Neural cell (in vitro differentiated cells): ENCODE measurements around the gene MIX23. TPM values are rescaled to one million over a fixed set of nuclear protein-coding genes. Genes with fewer than 3 reads are reported as not detected.

Experiments used
- H2AFZ ChIP-seq: fragments of 200-600, 300-800 bp; sonication (generic), shearing (Covaris generic); 2 replicates; pipeline ENCODE4 v1.6.0; 2014; ENCODE audit warnings: low read depth, mild to moderate bottlenecking, antibody characterized with exemption, low read length, moderate library complexity
- H3F3A ChIP-seq: fragments of 200-600 bp; shearing (Covaris generic); 2 replicates; pipeline ENCODE4 v1.6.1; 2016; ENCODE audit warnings: mild to moderate bottlenecking, moderate library complexity, mixed read lengths, antibody characterized with exemption, low read length; ENCODE audit not compliant: insufficient read depth, poor library complexity, severe bottlenecking
- H3K27ac ChIP-seq: fragments of 200-600, 300-800 bp; sonication (generic), shearing (Covaris generic); 2 replicates; pipeline ENCODE4 v1.5.1; 2014; ENCODE audit warnings: mild to moderate bottlenecking, low read length, moderate library complexity
- H3K27me3 ChIP-seq: fragments of 300-800, 200-600 bp; sonication (generic), shearing (Covaris generic); 2 replicates; pipeline ENCODE4 v1.6.0; 2014; ENCODE audit warnings: mild to moderate bottlenecking, low read depth, low read length, moderate library complexity; ENCODE audit not compliant: insufficient read depth
- H3K36me3 ChIP-seq: fragments of 300-800, 200-600 bp; sonication (generic), shearing (Covaris generic); 2 replicates; pipeline ENCODE4 v1.5.1; 2014; ENCODE audit warnings: mild to moderate bottlenecking, antibody characterized with exemption, low read length, moderate library complexity; ENCODE audit not compliant: insufficient read depth
- H3K4me2 ChIP-seq: fragments of 300-800, 200-600 bp; sonication (generic), shearing (Covaris generic); 2 replicates; pipeline ENCODE4 v1.6.0; 2014; ENCODE audit warnings: mild to moderate bottlenecking, low read length
- H3K4me3 ChIP-seq: fragments of 300-800, 200-600 bp; sonication (generic), shearing (Covaris generic); 2 replicates; pipeline ENCODE4 v1.5.1; 2014; ENCODE audit warnings: mild to moderate bottlenecking, low read length, moderate library complexity
- H3K79me2 ChIP-seq: fragments of 200-600 bp; shearing (Covaris generic); replicated peaks from 2 replicates; pipeline ENCODE4 v1.6.0; 2014; ENCODE audit warnings: mild to moderate bottlenecking, low read length, moderate library complexity; ENCODE audit not compliant: insufficient read depth
- H3K9ac ChIP-seq: fragments of 300-800, 200-600 bp; sonication (generic), shearing (Covaris generic); 2 replicates; pipeline ENCODE4 v1.6.1; 2016; ENCODE audit warnings: mild to moderate bottlenecking, low read length, mixed read lengths
- H3K9me2 ChIP-seq: fragments of 200-600 bp; shearing (Covaris generic); 2 replicates; pipeline ENCODE4 v1.6.1; 2016; ENCODE audit warnings: mild to moderate bottlenecking, low read length, mixed read lengths; ENCODE audit not compliant: insufficient read depth
- H3K9me3 ChIP-seq: fragments of 200-600, 300-800 bp; sonication (generic), shearing (Covaris generic); 2 replicates; pipeline ENCODE4 v1.6.1; 2016; ENCODE audit warnings: mild to moderate bottlenecking, mixed run types, low read length, moderate library complexity, mixed read lengths
- H4K20me1 ChIP-seq: fragments of 200-600 bp; shearing (Covaris generic); 2 replicates; pipeline ENCODE4 v1.6.1; 2016; ENCODE audit warnings: mild to moderate bottlenecking, mixed run types; ENCODE audit not compliant: insufficient read depth
- EP300 ChIP-seq: fragments of 450-650 bp; conservative IDR thresholded peaks from 2 replicates; pipeline ENCODE4 v1.6.1; 2014; ENCODE audit warnings: antibody characterized with exemption, mild to moderate bottlenecking, moderate library complexity; ENCODE audit not compliant: poor library complexity, severe bottlenecking
- EZH2 ChIP-seq: fragments of 200-600, 300-800 bp; shearing (Covaris generic), sonication (generic); IDR thresholded peaks from 2 replicates; pipeline ENCODE4 v1.6.1; 2014; ENCODE audit warnings: antibody characterized with exemption, low read length, borderline replicate concordance, mild to moderate bottlenecking; ENCODE audit not compliant: insufficient read depth, poor library complexity, severe bottlenecking
- MXI1 ChIP-seq: fragments of 450-650 bp; conservative IDR thresholded peaks from 2 replicates; pipeline ENCODE4 v1.6.1; 2014; ENCODE audit warnings: antibody characterized with exemption, mild to moderate bottlenecking; ENCODE audit not compliant: poor library complexity, severe bottlenecking
- POLR2AphosphoS5 ChIP-seq: IDR thresholded peaks from 2 replicates; pipeline ENCODE4 v1.6.1; 2012
- RAD21 ChIP-seq: fragments of 450-650 bp; conservative IDR thresholded peaks from 2 replicates; pipeline ENCODE4 v1.6.1; 2014; ENCODE audit warnings: antibody characterized with exemption, mild to moderate bottlenecking, moderate library complexity
- REST ChIP-seq: IDR thresholded peaks from 2 replicates; pipeline ENCODE4 v1.6.1; 2012; ENCODE audit warnings: borderline replicate concordance
- SMC3 ChIP-seq: fragments of 450-650 bp; conservative IDR thresholded peaks from 2 replicates; pipeline ENCODE4 v1.6.1; 2014; ENCODE audit warnings: antibody characterized with exemption, mild to moderate bottlenecking, moderate library complexity; ENCODE audit not compliant: poor library complexity
- TAF1 ChIP-seq: IDR thresholded peaks from 2 replicates; pipeline ENCODE4 v1.6.1; 2012; ENCODE audit warnings: low read depth
- polyA plus RNA-seq: library from polyadenylated mRNA; depleted of rRNA; stranded (reverse); fragments of >200 nt; gene quantifications from 2 replicates; pipeline ENCODE4 v1.2.3, GENCODE V29; 2014
- TF ChIP-seq, protein P1 (sequence below): fragments of 450-650 bp; IDR thresholded peaks from 2 replicates; pipeline ENCODE4 v1.5.1; 2014; ENCODE audit warnings: antibody characterized with exemption, mild to moderate bottlenecking, moderate library complexity; ENCODE audit not compliant: poor library complexity, severe bottlenecking

MIX23 gene
- polyA plus RNA-seq, 1 donor from 2014 or later: 87.3 TPM

- TF ChIP-seq RAD21 (no peak), EP300 (no peak)
- H3F3A ChIP-seq: no peaks in the 10 kb centered on the region
- H4K20me1 ChIP-seq: no peaks in the 10 kb centered on the region
- no peaks in the 10 kb centered on the region for H3K36me3 ChIP-seq
- H2AFZ ChIP-seq: no peak overlapping the region
- no peaks in the 10 kb centered on the region for H3K9me3 ChIP-seq
- no peaks in the 10 kb centered on the region for H3K27me3 ChIP-seq
- no peak overlapping the region for H3K4me2 ChIP-seq
- H3K79me2 ChIP-seq: no peaks in the 10 kb centered on the region
- no peak overlapping the region for H3K9ac ChIP-seq
- no peaks in the 10 kb centered on the region for H3K9me2 ChIP-seq
- no peak overlapping the region for H3K27ac ChIP-seq
- H3K4me3 ChIP-seq: no peak overlapping the region
Measured at GRCh38 chr3:122396511-122396910, 13.5 kb upstream of the MIX23 start.

GRCh38 chr3:122395582-122395981 lies 12.6 kb upstream of the MIX23 start:
- H4K20me1 ChIP-seq: no peaks in the 10 kb centered on the region
- H3K36me3 ChIP-seq: no peaks in the 10 kb centered on the region
- no peaks in the 10 kb centered on the region for H3F3A ChIP-seq
- no peak overlapping the region for H3K4me3 ChIP-seq
- H3K27ac ChIP-seq: no peak overlapping the region
- no peaks in the 10 kb centered on the region for H3K9me2 ChIP-seq
- H3K9ac ChIP-seq: no peak overlapping the region
- H2AFZ ChIP-seq: no peak overlapping the region
- H3K4me2 ChIP-seq: no peak overlapping the region
- TF ChIP-seq, protein P1, sequence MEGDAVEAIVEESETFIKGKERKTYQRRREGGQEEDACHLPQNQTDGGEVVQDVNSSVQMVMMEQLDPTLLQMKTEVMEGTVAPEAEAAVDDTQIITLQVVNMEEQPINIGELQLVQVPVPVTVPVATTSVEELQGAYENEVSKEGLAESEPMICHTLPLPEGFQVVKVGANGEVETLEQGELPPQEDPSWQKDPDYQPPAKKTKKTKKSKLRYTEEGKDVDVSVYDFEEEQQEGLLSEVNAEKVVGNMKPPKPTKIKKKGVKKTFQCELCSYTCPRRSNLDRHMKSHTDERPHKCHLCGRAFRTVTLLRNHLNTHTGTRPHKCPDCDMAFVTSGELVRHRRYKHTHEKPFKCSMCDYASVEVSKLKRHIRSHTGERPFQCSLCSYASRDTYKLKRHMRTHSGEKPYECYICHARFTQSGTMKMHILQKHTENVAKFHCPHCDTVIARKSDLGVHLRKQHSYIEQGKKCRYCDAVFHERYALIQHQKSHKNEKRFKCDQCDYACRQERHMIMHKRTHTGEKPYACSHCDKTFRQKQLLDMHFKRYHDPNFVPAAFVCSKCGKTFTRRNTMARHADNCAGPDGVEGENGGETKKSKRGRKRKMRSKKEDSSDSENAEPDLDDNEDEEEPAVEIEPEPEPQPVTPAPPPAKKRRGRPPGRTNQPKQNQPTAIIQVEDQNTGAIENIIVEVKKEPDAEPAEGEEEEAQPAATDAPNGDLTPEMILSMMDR: no peak
- TF ChIP-seq REST: no peak
- no peak for TF ChIP-seq EP300
- no peak for TF ChIP-seq EZH2
- TF ChIP-seq SMC3: no peak
- no peak for TF ChIP-seq MXI1
- no peak for TF ChIP-seq RAD21
- H3K27me3 ChIP-seq: no peaks in the 10 kb centered on the region
- no peaks in the 10 kb centered on the region for H3K9me3 ChIP-seq
- H3K79me2 ChIP-seq: no peaks in the 10 kb centered on the region

DNA sequence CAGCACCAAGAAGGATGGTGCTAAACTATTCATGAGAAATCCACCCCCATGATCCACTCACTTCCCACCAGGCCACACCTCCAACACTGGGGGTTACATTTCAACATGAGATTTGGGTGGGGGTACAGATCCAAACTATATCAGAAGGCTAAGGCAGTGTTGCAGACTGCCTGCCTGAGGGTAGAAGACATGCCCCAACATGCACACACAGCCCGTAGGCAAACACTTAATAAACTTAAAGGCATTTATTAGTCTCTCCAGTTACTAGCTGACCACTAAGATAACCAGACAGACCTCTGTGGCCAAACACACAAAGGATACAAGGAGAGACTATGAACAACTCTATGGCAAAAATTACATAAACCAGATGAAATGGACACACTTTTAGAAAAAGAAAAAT lies 11.1 kb upstream of the MIX23 start:
- Histone ChIP-seq H3K9me3 (no peaks in the 10 kb centered on the region), H3K9me2 (no peaks in the 10 kb centered on the region), H3K9ac (no peak overlapping the region), H3K4me2 (no peak overlapping the region), H2AFZ (no peak overlapping the region), H4K20me1 (no peaks in the 10 kb centered on the region), H3F3A (no peaks in the 10 kb centered on the region), H3K27ac (no peak overlapping the region), H3K36me3 (no peaks in the 10 kb centered on the region), H3K27me3 (no peaks in the 10 kb centered on the region), H3K4me3 (no peak overlapping the region), H3K79me2 (no peaks in the 10 kb centered on the region)
- TF ChIP-seq TAF1: no peak
- TF ChIP-seq, protein P1: no peak
- no peak for TF ChIP-seq REST
- no peak for TF ChIP-seq EZH2
- no peak for TF ChIP-seq EP300
- TF ChIP-seq RAD21: no peak
- no peak for TF ChIP-seq MXI1
- TF ChIP-seq POLR2AphosphoS5: no peak
- no peak for TF ChIP-seq SMC3
